GM10266 (cell line): Measurements from ENCODE around the gene ITCH.
"Not testable (repeated sequence)": the region's sequence is repeated elsewhere in the genome, so short reads cannot be mapped to it uniquely, and the experiment has no call there.

Source experiments
- DNase-seq: peaks from one replicate; pipeline ENCODE4 v3.0.0; 2012; ENCODE audit errors: extremely low spot score
- CTCF ChIP-seq: IDR thresholded peaks from 2 replicates; pipeline ENCODE4 v1.5.1; 2012; ENCODE audit warnings: mild to moderate bottlenecking, low read depth; ENCODE audit not compliant: control insufficient read depth, insufficient read depth; ENCODE audit errors: missing control alignments

The ITCH gene

GRCh38 chr20:34347571-34347970, 15.5 kb upstream of the ITCH start:
- DNase-seq, result no peak
- TF ChIP-seq CTCF, result no peak

GRCh38 chr20:34350095-34350494, 13.0 kb upstream of the ITCH start:
- TF ChIP-seq CTCF, result no peak
- DNase-seq, result no peak

- not testable (repeated sequence) for DNase-seq
Measured at GRCh38 chr20:34353467-34353866, 9.6 kb upstream of the ITCH start.

- TF ChIP-seq CTCF, result no peak
- DNase-seq, result no peak
Measured at GRCh38 chr20:34355427-34355826, 7.6 kb upstream of the ITCH start.

- not testable (repeated sequence) for DNase-seq
Measured at GRCh38 chr20:34359729-34360128, 3.3 kb upstream of the ITCH start.

GRCh38 chr20:34362502-34363061, 491 bp upstream of the ITCH start:
- no peak for TF ChIP-seq CTCF
- DNase-seq, result no peak

GRCh38 chr20:34363465-34364222, 571 bp downstream of the ITCH start:
- peak; percentile 31 for DNase-seq
- TF ChIP-seq CTCF, result no peak

- DNase-seq, result no peak
- no peak for TF ChIP-seq CTCF
Measured at GRCh38 chr20:34364223-34364506, 1.1 kb downstream of the ITCH start.
